Keratinocyte (primary cell): ENCODE measurements around the gene SPRED1. TPM values are rescaled to one million over a fixed set of nuclear protein-coding genes. Genes with fewer than 3 reads are reported as not detected.

Experiments used
- DNase-seq: peaks from one replicate; pipeline ENCODE4 v3.0.0-alpha.2; 2011; ENCODE audit warnings: low read depth, missing footprints, low spot score
- FAIRE-seq: peaks from 2 replicates; lab custom pipeline; 2011; peaks lifted over from hg19 to GRCh38; lab: Jason Lieb, UNC
- H2AFZ ChIP-seq: 2 replicates; pipeline ENCODE4 v1.6.0; 2012; ENCODE audit warnings: low read length, control low read depth, inconsistent platforms; ENCODE audit not compliant: control insufficient read depth
- H3K27ac ChIP-seq: 2 replicates; pipeline ENCODE4 v1.5.1; 2011; ENCODE audit warnings: low read length; ENCODE audit not compliant: control insufficient read depth, insufficient read depth
- H3K27me3 ChIP-seq: 3 replicates; pipeline ENCODE4 v1.6.0; 2011; ENCODE audit warnings: low read length; ENCODE audit not compliant: control insufficient read depth, insufficient read depth; ENCODE audit errors: extremely low read depth
- H3K36me3 ChIP-seq, 2 experiments: 2 replicates in 1 of 2; 3 replicates in 1 of 2; pipeline ENCODE4 v1.5.1; 2011; ENCODE audit warnings: low read length in 2 of 2, mild to moderate bottlenecking in 1 of 2; ENCODE audit not compliant: control insufficient read depth in 2 of 2, insufficient read depth in 2 of 2; ENCODE audit errors: extremely low read depth in 1 of 2
- H3K4me1 ChIP-seq: 3 replicates; pipeline ENCODE4 v1.5.1; 2011; ENCODE audit warnings: low read length; ENCODE audit not compliant: control insufficient read depth, insufficient read depth; ENCODE audit errors: extremely low read depth
- H3K4me2 ChIP-seq: 3 replicates; pipeline ENCODE4 v1.6.0; 2011; ENCODE audit warnings: low read depth, low read length; ENCODE audit not compliant: control insufficient read depth, insufficient read depth; ENCODE audit errors: extremely low read depth
- H3K4me3 ChIP-seq, 3 experiments: fragments of 200-600 bp in 1 of 3; sonication (generic) in 1 of 3; 2 replicates in 2 of 3; 3 replicates in 1 of 3; pipeline ENCODE4 v1.5.1; 2011 to 2016; ENCODE audit warnings: low read length in 3 of 3, mild to moderate bottlenecking in 3 of 3, control low read depth in 2 of 3, inconsistent platforms in 1 of 3, low read depth in 1 of 3, mixed read lengths in 1 of 3, mixed run types in 1 of 3, moderate library complexity in 1 of 3; ENCODE audit not compliant: control insufficient read depth in 2 of 3, insufficient read depth in 2 of 3; ENCODE audit errors: extremely low read depth in 1 of 3
- H3K79me2 ChIP-seq: 2 replicates; pipeline ENCODE4 v1.6.0; 2012; ENCODE audit warnings: low read length; ENCODE audit not compliant: control insufficient read depth, insufficient read depth
- H3K9ac ChIP-seq: 3 replicates; pipeline ENCODE4 v1.6.0; 2011; ENCODE audit warnings: low read length; ENCODE audit not compliant: control insufficient read depth, insufficient read depth; ENCODE audit errors: extremely low read depth
- H3K9me1 ChIP-seq: 3 replicates; pipeline ENCODE4 v1.6.0; 2011; ENCODE audit warnings: low read length; ENCODE audit not compliant: control insufficient read depth, insufficient read depth; ENCODE audit errors: extremely low read depth
- H3K9me3 ChIP-seq: 2 replicates; pipeline ENCODE4 v1.5.1; 2012; ENCODE audit warnings: low read depth, low read length; ENCODE audit not compliant: control insufficient read depth
- H4K20me1 ChIP-seq: 3 replicates; pipeline ENCODE4 v1.6.0; 2011; ENCODE audit warnings: low read length; ENCODE audit not compliant: control insufficient read depth, insufficient read depth; ENCODE audit errors: extremely low read depth
- CTCF ChIP-seq, 3 experiments: IDR thresholded peaks in 1 of 3; conservative IDR thresholded peaks in 1 of 3; optimal IDR thresholded peaks in 1 of 3; 2 replicates in 2 of 3; 3 replicates in 1 of 3; pipeline versions ENCODE3 to v1.5.1; 2011; ENCODE audit warnings: low read length in 3 of 3, mild to moderate bottlenecking in 3 of 3, moderate library complexity in 2 of 3, control low read depth in 1 of 3, inconsistent platforms in 1 of 3; ENCODE audit not compliant: insufficient read depth in 2 of 3; ENCODE audit errors: extremely low read depth in 1 of 3
- EZH2 ChIP-seq: IDR thresholded peaks from one replicate; pipeline ENCODE4 v1.6.1; 2012; ENCODE audit warnings: inconsistent platforms, mild to moderate bottlenecking, low read length, moderate library complexity
- dilution Hi-C: fragments of 300-500 bp; cut with MboI; formaldehyde crosslinking; loops from one replicate; pipeline ENCODE4 v1.7.0; 2020; ENCODE audit warnings: low sequenced_read_pairs; ENCODE audit not compliant: extremely low pct_ligation_motif_present
- polyA plus RNA-seq, 5 experiments: library from polyadenylated mRNA; depleted of rRNA in 3 of 5; stranded (reverse) in 3 of 5; stranded (forward) in 1 of 5; unstranded in 1 of 5; fragments of >200 nt; gene quantifications; 1 replicate in 1 of 5; 2 replicates in 3 of 5; 3 replicates in 1 of 5; pipeline versions ENCODE4 v1.2.1 to v1.2.3, GENCODE V29; 2011 to 2012; ENCODE audit warnings: missing spikeins in 2 of 5, low read depth in 1 of 5, low replicate concordance in 1 of 5

Gene SPRED1
- polyA plus RNA-seq, 1 donor (not counting 4 experiments of a cell fraction or from before 2014, with no cell fraction given), result 11.5 TPM

GRCh38 chr15:38335116-38335515 lies 82.5 kb downstream of the SPRED1 start:
- dilution Hi-C loops, result no loop called here
- H2AFZ ChIP-seq, result no peak overlapping the region
- H3K9me1 ChIP-seq, result no peaks in the 10 kb centered on the region
- H3K27me3 ChIP-seq, result no peaks in the 10 kb centered on the region
- H4K20me1 ChIP-seq, result no peaks in the 10 kb centered on the region
- H3K27ac ChIP-seq, result no peak overlapping the region
- no peaks in the 10 kb centered on the region for H3K4me1 ChIP-seq
- no peak overlapping the region for H3K4me2 ChIP-seq
- H3K36me3 ChIP-seq, result no peaks in the 10 kb centered on the region
- no peak overlapping the region for H3K9ac ChIP-seq
- no peaks in the 10 kb centered on the region for H3K9me3 ChIP-seq
- TF ChIP-seq EZH2, result no peak
- TF ChIP-seq CTCF (optimal IDR thresholded peaks at IDR 0.05 in 1 of 3, IDR thresholded peaks at IDR 0.05 in 1 of 3, conservative IDR thresholded peaks at IDR 0.05 in 1 of 3; ENCODE audit: extremely low read depth in 1 of 3, insufficient read depth in 2 of 3, low read length in 3 of 3), result no peak
- H3K79me2 ChIP-seq, result no peaks in the 10 kb centered on the region
- FAIRE-seq (no peak), DNase-seq (no peak)
- H3K4me3 ChIP-seq, result no peak overlapping the region

- Histone ChIP-seq H3K4me2 (no peak overlapping the region), H3K27me3 (no peaks in the 10 kb centered on the region), H3K9ac (no peak overlapping the region), H3K4me3 (no peak overlapping the region), H2AFZ (no peak overlapping the region), H3K9me3 (no peaks in the 10 kb centered on the region), H3K27ac (no peak overlapping the region), H3K4me1 (no peaks in the 10 kb centered on the region), H4K20me1 (no peaks in the 10 kb centered on the region), H3K79me2 (peaks cover 4% of the 10 kb centered on the region), H3K36me3 (peaks cover 0 to 3% of the 10 kb centered on the region in 2 experiments), H3K9me1 (no peaks in the 10 kb centered on the region)
- dilution Hi-C loops, result no loop called here
- no peak for DNase-seq
- no peak for FAIRE-seq
- TF ChIP-seq CTCF (optimal IDR thresholded peaks at IDR 0.05 in 1 of 3, IDR thresholded peaks at IDR 0.05 in 1 of 3, conservative IDR thresholded peaks at IDR 0.05 in 1 of 3; ENCODE audit: extremely low read depth in 1 of 3, insufficient read depth in 2 of 3, low read length in 3 of 3) (no peak), EZH2 (no peak)
These were observed 91.7 kb downstream of the SPRED1 start for GRCh38 chr15:38344351-38344750.
